Bladder microvascular endothelial cell (primary cell): ENCODE data around the gene ATP11C. TPM values are rescaled to one million over a fixed set of nuclear protein-coding genes. Genes with fewer than 3 reads are reported as not detected.

ENCODE experiments used
- total RNA-seq: library from RNA; depleted of rRNA; stranded (reverse); fragments of >200 nt; gene quantifications from 2 replicates; pipeline ENCODE4 v1.2.3, GENCODE V29; 2014

The ATP11C gene
- 56.1 and 60.7 TPM in 2 replicates for total RNA-seq

GRCh38 chrX:139932901-139933796 lies at the start of gene ATP11C:
Gene ATP11C (minus strand): TSS chrX:139933053. CDS start chrX:139932042, 1,011 bp downstream.

GRCh38 chrX:139965421-139965820 lies 32.6 kb upstream of the ATP11C start, which contains the start of gene CXorf66:
Gene CXorf66 (minus strand): TSS chrX:139965521. CDS start chrX:139965496, 25 bp downstream.

GRCh38 chrX:139708067-139708466 lies 224.8 kb downstream of the ATP11C start, which contains the start of gene MCF2:
Gene MCF2 (minus strand): TSS chrX:139708167. CDS start chrX:139651744, 56,423 bp downstream.

Other genes starting within 250 kb of the ATP11C start
- under 0.01 and 0.06 TPM in 2 replicates for gene MCF2, start 224.9 kb downstream of the ATP11C start, total RNA-seq
- not detected in 2 replicates for gene CXorf66, start 32.5 kb upstream of the ATP11C start, total RNA-seq